K562 (cell line): ENCODE results near the gene SOX15. TPM values are rescaled to one million over a fixed set of nuclear protein-coding genes. Genes with fewer than 3 reads are reported as not detected.

Experiments
- ATAC-seq: fragments of 200-7000 bp; cut with Tn5 transposase; 3 replicates; pipeline ENCODE4 v1.9.1; 2020; ENCODE audit warnings: moderate library complexity
- BruUV-seq: library from RNA; stranded (reverse); fragments of 400-500 nt; replicated peaks from 2 replicates; lab custom pipeline; 2021; lab: Mats Ljungman, UMichigan
- CTCF ChIA-PET: fragments of 300-600 bp; formaldehyde crosslinking; extraction: SDS; loops from one replicate; lab custom pipeline; 2021; ENCODE audit warnings: low intra/inter-chr PET ratio; lab: Yijun Ruan, JAX
- POLR2A ChIA-PET: fragments of 300-600, 350-650 bp; sonication (Branson Sonifier 250); formaldehyde crosslinking; extraction: SDS; loops from one replicate; lab custom pipeline; 2021; ENCODE audit warnings: antibody characterized with exemption, inconsistent platforms; lab: Yijun Ruan, JAX
- DNase-seq, 4 experiments: peaks; one replicate each; pipeline versions ENCODE4 v3.0.0 to v3.0.0-alpha.2; 2011 to 2018; ENCODE audit warnings: low spot score in 3 of 4, mixed read lengths in 3 of 4; ENCODE audit errors: extremely low read depth in 1 of 4
- FAIRE-seq: peaks from 2 replicates; lab custom pipeline; 2011; peaks lifted over from hg19 to GRCh38; lab: Jason Lieb, UNC
- H2AFZ ChIP-seq: 2 replicates; pipeline ENCODE4 v1.6.0; 2011; ENCODE audit warnings: low read depth, low read length, control low read depth, inconsistent platforms
- H3K27ac ChIP-seq: fragments of 200-600 bp; 3 replicates; pipeline ENCODE4 v1.8.0; 2011; ENCODE audit warnings: low read depth, mild to moderate bottlenecking, control low read depth, inconsistent platforms, low read length, moderate library complexity, mixed read lengths; ENCODE audit errors: extremely low read depth
- H3K27me3 ChIP-seq, 2 experiments: fragments of 300-600 bp in 1 of 2; 2 replicates in 1 of 2; 3 replicates in 1 of 2; pipeline versions ENCODE4 v1.6.0 to v1.8.0; 2011; ENCODE audit warnings: inconsistent platforms in 2 of 2, low read length in 2 of 2, mild to moderate bottlenecking in 1 of 2, mixed read lengths in 1 of 2, moderate library complexity in 1 of 2; ENCODE audit not compliant: control insufficient read depth in 2 of 2, insufficient read depth in 2 of 2
- H3K36me3 ChIP-seq: fragments of 300-600 bp; 3 replicates; pipeline ENCODE4 v1.8.0; 2011; ENCODE audit warnings: mild to moderate bottlenecking, low read length, inconsistent platforms; ENCODE audit not compliant: control insufficient read depth, insufficient read depth
- H3K4me1 ChIP-seq, 2 experiments: fragments of 200-600 bp in 1 of 2; replicated peaks in 1 of 2; 2 replicates in 1 of 2; 3 replicates in 1 of 2; pipeline versions ENCODE4 v1.5.1 to v1.8.0; 2011; ENCODE audit warnings: inconsistent platforms in 2 of 2, low read length in 2 of 2, mild to moderate bottlenecking in 1 of 2, mixed read lengths in 1 of 2, moderate library complexity in 1 of 2; ENCODE audit not compliant: control insufficient read depth in 2 of 2, insufficient read depth in 2 of 2
- H3K4me2 ChIP-seq: 2 replicates; pipeline ENCODE4 v1.6.1; 2011; ENCODE audit warnings: low read length, control low read depth, inconsistent platforms, mixed read lengths; ENCODE audit not compliant: insufficient read depth
- H3K4me3 ChIP-seq: fragments of 200-600 bp; sonication (generic), shearing (Covaris generic); 2 replicates; pipeline ENCODE4 v1.5.1; 2016; ENCODE audit warnings: control low read depth, inconsistent platforms
- H3K79me2 ChIP-seq: fragments of 200-600 bp; 3 replicates; pipeline ENCODE4 v1.8.0; 2011; ENCODE audit warnings: low read length, inconsistent platforms; ENCODE audit not compliant: control insufficient read depth, insufficient read depth
- H3K9ac ChIP-seq, 2 experiments: 2 replicates each; pipeline versions ENCODE4 v1.6.0 to v1.6.1; 2011; ENCODE audit warnings: low read depth in 2 of 2, low read length in 2 of 2, control low read depth in 1 of 2, inconsistent platforms in 1 of 2, mild to moderate bottlenecking in 1 of 2, mixed read lengths in 1 of 2; ENCODE audit not compliant: insufficient read depth in 1 of 2
- H3K9me1 ChIP-seq: one replicate; pipeline ENCODE4 v1.6.0; 2011; ENCODE audit warnings: inconsistent platforms, mild to moderate bottlenecking, low read length, moderate library complexity; ENCODE audit not compliant: control insufficient read depth, insufficient read depth
- H3K9me3 ChIP-seq: replicated peaks from 2 replicates; pipeline ENCODE4 v1.5.1; 2011; ENCODE audit warnings: low read depth, low read length, inconsistent platforms; ENCODE audit not compliant: control insufficient read depth, insufficient read depth
- H4K20me1 ChIP-seq: replicated peaks from 2 replicates; pipeline ENCODE4 v1.6.1; 2011; ENCODE audit warnings: low read length, inconsistent platforms, mixed read lengths; ENCODE audit not compliant: control insufficient read depth, insufficient read depth
- ARID1B ChIP-seq: fragments of 450-650 bp; IDR thresholded peaks from 2 replicates; pipeline ENCODE4 v1.6.1; 2016; ENCODE audit warnings: antibody characterized with exemption, mild to moderate bottlenecking, inconsistent platforms
- BRCA1 ChIP-seq, 2 experiments: fragments of 450-650 bp in 1 of 2; sonication (generic) in 1 of 2; formaldehyde crosslinking in 1 of 2; IDR thresholded peaks; 2 replicates each; pipeline versions ENCODE4 v1.5.0 to v1.6.1; 2017 to 2020; ENCODE audit warnings: mild to moderate bottlenecking in 1 of 2, missing genetic modification reagents in 1 of 2
- CXXC5 ChIP-seq: fragments of 250-450 bp; sonication (Bioruptor Pico); IDR thresholded peaks from 2 replicates; pipeline ENCODE4 v1.8.0; 2022; ENCODE audit warnings: inconsistent platforms, mild to moderate bottlenecking, moderate library complexity
- DPF2 ChIP-seq: fragments of 450-650 bp; IDR thresholded peaks from 2 replicates; pipeline ENCODE4 v1.6.1; 2016
- GABPA ChIP-seq: fragments of 200-800 bp; sonication (Bioruptor generic); conservative IDR thresholded peaks from 2 replicates; pipeline ENCODE4 v1.6.1; 2016; ENCODE audit warnings: low read depth, missing genetic modification characterization, missing compliant biosample characterization
- HDAC1 ChIP-seq, 2 experiments: fragments of 450-650 bp; IDR thresholded peaks; 2 replicates each; pipeline ENCODE4 v1.6.1; 2016 to 2017; ENCODE audit warnings: inconsistent platforms in 1 of 2, mild to moderate bottlenecking in 1 of 2, moderate library complexity in 1 of 2
- HNRNPLL ChIP-seq: fragments of 200-400 bp; formaldehyde crosslinking; IDR thresholded peaks from 2 replicates; pipeline ENCODE4 v1.6.1; 2017; ENCODE audit warnings: low read length, low read depth, mild to moderate bottlenecking; ENCODE audit not compliant: poor library complexity, severe bottlenecking
- POLR2AphosphoS5 ChIP-seq: IDR thresholded peaks from 2 replicates; pipeline ENCODE4 v1.6.1; 2011; ENCODE audit warnings: mild to moderate bottlenecking, low read depth, low read length, moderate library complexity; ENCODE audit not compliant: control insufficient read depth, insufficient read depth
- RCOR1 ChIP-seq, 2 experiments: IDR thresholded peaks; 2 replicates each; pipeline ENCODE4 v1.6.1; 2012; ENCODE audit warnings: low read depth in 2 of 2, low read length in 2 of 2, borderline replicate concordance in 1 of 2, improper control_type of control experiment in 1 of 2
- SNIP1 ChIP-seq: fragments of 450-650 bp; IDR thresholded peaks from 2 replicates; pipeline ENCODE4 v1.7.1; 2017; ENCODE audit warnings: low read depth, mild to moderate bottlenecking
- SNRNP70 ChIP-seq: fragments of 200-400 bp; formaldehyde crosslinking; optimal IDR thresholded peaks from 2 replicates; pipeline ENCODE3; 2017; ENCODE audit warnings: low read depth, low read length
- ZBTB7A ChIP-seq: IDR thresholded peaks from 2 replicates; pipeline ENCODE4 v1.6.1; 2011; ENCODE audit warnings: low read depth, mild to moderate bottlenecking, low read length, moderate library complexity, borderline replicate concordance; ENCODE audit not compliant: control insufficient read depth
- WGBS: fragments of 100-300 bp; shearing (Covaris generic); methylation state at CpG from one replicate; pipeline ENCODE4 v1.1.6; 2016; ENCODE audit warnings: low coverage, mixed read lengths; ENCODE audit not compliant: insufficient coverage; ENCODE audit errors: missing lambda C conversion rate; 5-methylcytosine and 5-hydroxymethylcytosine counted together
- in situ Hi-C: fragments of 300-500 bp; cut with MboI; formaldehyde crosslinking; loops from 4 replicates; pipeline ENCODE4 v1.15.0; 2018; ENCODE audit warnings: inconsistent platforms, mixed read lengths
- intact Hi-C: fragments of 100-400 bp; cut with micrococcal nuclease; formaldehyde crosslinking; loops from 2 replicates; pipeline ENCODE4 v1.14.2; 2022
- polyA plus RNA-seq, 8 experiments: library from polyadenylated mRNA; depleted of rRNA in 4 of 8; stranded (reverse) in 5 of 8; unstranded in 3 of 8; fragments of >200 nt; fragmentation: Nextera tagmentation in 2 of 8; fragmentation: Illumina TruSeq in 1 of 8; extraction: Ambion mirVana in 2 of 8; extraction: Trizol in 1 of 8; gene quantifications; 2 replicates each; pipeline versions ENCODE4 v1.2.1 to v1.2.3, GENCODE V29; 2011 to 2014; ENCODE audit warnings: inconsistent platforms in 1 of 8, missing spikeins in 1 of 8
- total RNA-seq, 7 experiments: library from RNA; depleted of rRNA in 6 of 7; stranded (reverse); fragments of >200 nt in 6 of 7; fragmentation: Illumina TruSeq in 2 of 7; extraction: Trizol in 2 of 7; gene quantifications; 2 replicates each; pipeline versions ENCODE4 v1.2.1 to v1.2.3, GENCODE V29; 2011 to 2021; ENCODE audit warnings: low replicate concordance in 1 of 7
- TF ChIP-seq, protein P1 (sequence below): sonication (generic); formaldehyde crosslinking; IDR thresholded peaks from 2 replicates; pipeline ENCODE4 v1.8.0; 2022; ENCODE audit warnings: mild to moderate bottlenecking, missing genetic modification reagents, borderline replicate concordance
- TF ChIP-seq, protein P2 (sequence below): sonication (generic); formaldehyde crosslinking; IDR thresholded peaks from 2 replicates; pipeline ENCODE4 v1.8.0; 2022; ENCODE audit warnings: missing genetic modification reagents, mild to moderate bottlenecking, moderate library complexity, borderline replicate concordance
- TF ChIP-seq, protein P3 (sequence below), 2 experiments: fragments of 450-650 bp; conservative IDR thresholded peaks; 2 replicates each; pipeline ENCODE4 v1.6.1; 2017; ENCODE audit warnings: mild to moderate bottlenecking in 2 of 2, moderate library complexity in 2 of 2

SOX15 gene
- total and polyA plus RNA-seq, 9 of the 15 experiments (the other 6 are each of a cell fraction or from before 2014, with no cell fraction given) = 0.07 to 0.33 (median 0.19) TPM; not detected in 5

DNA sequence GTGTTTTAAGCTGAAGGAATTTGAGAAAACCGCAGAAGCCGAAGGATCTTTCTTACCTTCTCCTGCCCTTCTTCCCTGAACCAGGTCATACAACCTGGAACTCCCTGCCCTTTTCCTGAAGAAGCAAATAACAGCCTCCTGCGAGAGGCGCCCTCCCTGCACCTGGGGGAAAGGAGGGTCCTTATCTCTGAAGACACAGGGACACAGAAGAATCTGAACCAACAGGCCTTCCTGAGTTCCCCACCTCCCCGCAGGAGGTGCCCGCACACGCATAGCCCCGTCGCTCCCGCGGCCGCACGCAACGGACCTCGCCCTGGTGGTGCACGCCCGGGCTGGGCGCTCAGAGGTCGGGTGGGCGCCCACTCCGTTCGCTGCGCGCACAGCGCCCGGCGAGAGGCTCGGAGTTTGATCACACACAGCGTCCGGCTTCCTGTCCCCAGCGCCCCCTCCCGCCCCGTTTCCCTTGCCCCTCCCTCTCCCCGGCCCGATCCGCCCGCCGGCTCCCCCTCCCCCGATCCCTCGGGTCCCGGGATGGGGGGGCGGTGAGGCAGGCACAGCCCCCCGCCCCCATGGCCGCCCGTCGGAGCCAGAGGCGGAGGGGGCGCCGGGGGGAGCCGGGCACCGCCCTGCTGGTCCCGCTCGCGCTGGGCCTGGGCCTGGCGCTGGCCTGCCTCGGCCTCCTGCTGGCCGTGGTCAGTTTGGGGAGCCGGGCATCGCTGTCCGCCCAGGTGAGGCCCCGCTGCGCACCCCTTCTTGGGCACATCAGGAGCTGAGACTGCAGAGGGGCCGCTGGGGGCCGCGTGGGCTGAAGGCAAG is 41.1 kb downstream of the SOX15 start, which contains the start of gene TNFSF12:
Gene TNFSF12 (plus strand): TSS at position 474 of the 816 bp plus-strand sequence. CDS start 96 bp downstream, at position 570.
- H3K9me1 ChIP-seq = no peaks in the 10 kb centered on the region
- H3K27me3 ChIP-seq = no peaks in the 10 kb centered on the region
- ChIA-PET CTCF (no interaction called here), POLR2A (interaction anchor here (1.0 to 1.1 kb wide), 2 partner anchors 31 to 64 kb away, joined by 3 read pairs; no protein-coding TSS in a partner anchor)
- DNase-seq = peak; percentile 60 to 74 (median 69)
- intact Hi-C loops = no loop called here
- H3K4me3 ChIP-seq = peak within 1 kb of the TSS; percentile 42
- H2AFZ ChIP-seq = peak within 1 kb of the TSS; percentile 73
- no peaks in the 10 kb centered on the region for H3K79me2 ChIP-seq
- WGBS = 18% methylated on average over 8 of the region's 65 CpGs
- FAIRE-seq = peak; percentile 68
- no TSS peak for BruUV-seq
- H3K9me3 ChIP-seq = no peaks in the 10 kb centered on the region
- peak within 1 kb of the TSS; percentile 26 to 88; a peak in 3 of 4 replicates for H3K9ac ChIP-seq
- no peak within 1 kb of the TSS; the same call in 2 of the 3 replicates for H3K27ac ChIP-seq
- peak; percentile 86 for ATAC-seq
- H4K20me1 ChIP-seq = no peaks in the 10 kb centered on the region
- H3K36me3 ChIP-seq = no peaks in the 10 kb centered on the region
- H3K4me2 ChIP-seq = peak within 1 kb of the TSS; percentile 71
- in situ Hi-C loops = no loop called here
- H3K4me1 ChIP-seq = peaks cover 7 to 23% of the 10 kb centered on the region in 2 experiments; a peak in 4 of 5 replicates
- TF ChIP-seq BRCA1 (IDR thresholded peaks at IDR 0.05) (no peak), BRCA1 (CRISPR knock-in tag; IDR thresholded peaks at IDR 0.05) (no peak), RCOR1 (IDR thresholded peaks at IDR 0.05; ENCODE audit: borderline replicate concordance in 1 of 2, low read depth in 2 of 2, low read length in 2 of 2) (peak in 1 of 2 experiments; percentile 24; a peak in 1 of 4 replicates), DPF2 (0 out of 2 replicates have a peak, but pooled peaks have one; percentile 26), CXXC5 (CRISPR knock-in tag) (peak; percentile 71), GABPA (tag) (0 out of 2 replicates have a peak, but pooled peaks have one; percentile 20), ZBTB7A (peak; percentile 44; the same call in 1 of the 2 replicates), HDAC1 (IDR thresholded peaks at IDR 0.05) (peak in 1 of 2 experiments; percentile 16; a peak in 1 of 4 replicates), SNRNP70 (no peak), HNRNPLL (peak; percentile 55), ARID1B (peak; percentile 53), POLR2AphosphoS5 (0 out of 2 replicates have a peak, but pooled peaks have one; percentile 46), SNIP1 (no peak)
- TF ChIP-seq, protein P1, sequence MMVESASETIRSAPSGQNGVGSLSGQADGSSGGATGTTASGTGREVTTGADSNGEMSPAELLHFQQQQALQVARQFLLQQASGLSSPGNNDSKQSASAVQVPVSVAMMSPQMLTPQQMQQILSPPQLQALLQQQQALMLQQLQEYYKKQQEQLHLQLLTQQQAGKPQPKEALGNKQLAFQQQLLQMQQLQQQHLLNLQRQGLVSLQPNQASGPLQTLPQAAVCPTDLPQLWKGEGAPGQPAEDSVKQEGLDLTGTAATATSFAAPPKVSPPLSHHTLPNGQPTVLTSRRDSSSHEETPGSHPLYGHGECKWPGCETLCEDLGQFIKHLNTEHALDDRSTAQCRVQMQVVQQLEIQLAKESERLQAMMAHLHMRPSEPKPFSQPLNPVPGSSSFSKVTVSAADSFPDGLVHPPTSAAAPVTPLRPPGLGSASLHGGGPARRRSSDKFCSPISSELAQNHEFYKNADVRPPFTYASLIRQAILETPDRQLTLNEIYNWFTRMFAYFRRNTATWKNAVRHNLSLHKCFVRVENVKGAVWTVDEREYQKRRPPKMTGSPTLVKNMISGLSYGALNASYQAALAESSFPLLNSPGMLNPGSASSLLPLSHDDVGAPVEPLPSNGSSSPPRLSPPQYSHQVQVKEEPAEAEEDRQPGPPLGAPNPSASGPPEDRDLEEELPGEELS (CRISPR knock-in tag) = no peak
- TF ChIP-seq, protein P2, sequence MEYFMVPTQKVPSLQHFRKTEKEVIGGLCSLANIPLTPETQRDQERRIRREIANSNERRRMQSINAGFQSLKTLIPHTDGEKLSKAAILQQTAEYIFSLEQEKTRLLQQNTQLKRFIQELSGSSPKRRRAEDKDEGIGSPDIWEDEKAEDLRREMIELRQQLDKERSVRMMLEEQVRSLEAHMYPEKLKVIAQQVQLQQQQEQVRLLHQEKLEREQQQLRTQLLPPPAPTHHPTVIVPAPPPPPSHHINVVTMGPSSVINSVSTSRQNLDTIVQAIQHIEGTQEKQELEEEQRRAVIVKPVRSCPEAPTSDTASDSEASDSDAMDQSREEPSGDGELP (CRISPR knock-in tag) = no peak; the same call in 1 of the 2 replicates
- TF ChIP-seq, protein P3, sequence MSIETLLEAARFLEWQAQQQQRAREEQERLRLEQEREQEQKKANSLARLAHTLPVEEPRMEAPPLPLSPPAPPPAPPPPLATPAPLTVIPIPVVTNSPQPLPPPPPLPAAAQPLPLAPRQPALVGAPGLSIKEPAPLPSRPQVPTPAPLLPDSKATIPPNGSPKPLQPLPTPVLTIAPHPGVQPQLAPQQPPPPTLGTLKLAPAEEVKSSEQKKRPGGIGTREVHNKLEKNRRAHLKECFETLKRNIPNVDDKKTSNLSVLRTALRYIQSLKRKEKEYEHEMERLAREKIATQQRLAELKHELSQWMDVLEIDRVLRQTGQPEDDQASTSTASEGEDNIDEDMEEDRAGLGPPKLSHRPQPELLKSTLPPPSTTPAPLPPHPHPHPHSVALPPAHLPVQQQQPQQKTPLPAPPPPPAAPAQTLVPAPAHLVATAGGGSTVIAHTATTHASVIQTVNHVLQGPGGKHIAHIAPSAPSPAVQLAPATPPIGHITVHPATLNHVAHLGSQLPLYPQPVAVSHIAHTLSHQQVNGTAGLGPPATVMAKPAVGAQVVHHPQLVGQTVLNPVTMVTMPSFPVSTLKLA (conservative IDR thresholded peaks at IDR 0.05) = peak in 1 of 2 experiments; percentile 26; a peak in 1 of 4 replicates
